Omental fat pad (tissue), 4 donors: ENCODE data around the gene HBQ1. TPM values are rescaled to one million over a fixed set of nuclear protein-coding genes. Genes with fewer than 3 reads are reported as not detected.
"Not testable (repeated sequence)": the region's sequence is repeated elsewhere in the genome, so short reads cannot be mapped to it uniquely, and the experiment has no call there.

Experiments used
- ATAC-seq: fragments of 150-250 bp; one replicate; pipeline ENCODE4 v1.9.1; 2016; ENCODE audit warnings: mild to moderate bottlenecking, moderate library complexity; ENCODE audit not compliant: low FRiP score
- DNase-seq: peaks from one replicate; pipeline ENCODE4 v3.0.0-alpha.2; 2019; ENCODE audit warnings: low spot score
- total RNA-seq, 4 donors: library from RNA; depleted of rRNA; stranded (reverse); fragments of >200 nt; gene quantifications; one replicate each; pipeline ENCODE4 v1.1.0, GENCODE V29; 2016
- TF ChIP-seq, protein P1 (sequence below), 3 donors: fragments of 450-650 bp; IDR thresholded peaks; one replicate each; pipeline ENCODE4 v1.5.1; 2016 to 2017; ENCODE audit warnings: antibody characterized with exemption in 3 of 3, mild to moderate bottlenecking in 3 of 3, moderate library complexity in 2 of 3

Gene HBQ1
- total RNA-seq, 4 donors from 2014 or later, result 3.0 TPM; not detected in 3

GRCh38 chr16:166375-167121, 13.7 kb upstream of the HBQ1 start:
- TF ChIP-seq, protein P1, sequence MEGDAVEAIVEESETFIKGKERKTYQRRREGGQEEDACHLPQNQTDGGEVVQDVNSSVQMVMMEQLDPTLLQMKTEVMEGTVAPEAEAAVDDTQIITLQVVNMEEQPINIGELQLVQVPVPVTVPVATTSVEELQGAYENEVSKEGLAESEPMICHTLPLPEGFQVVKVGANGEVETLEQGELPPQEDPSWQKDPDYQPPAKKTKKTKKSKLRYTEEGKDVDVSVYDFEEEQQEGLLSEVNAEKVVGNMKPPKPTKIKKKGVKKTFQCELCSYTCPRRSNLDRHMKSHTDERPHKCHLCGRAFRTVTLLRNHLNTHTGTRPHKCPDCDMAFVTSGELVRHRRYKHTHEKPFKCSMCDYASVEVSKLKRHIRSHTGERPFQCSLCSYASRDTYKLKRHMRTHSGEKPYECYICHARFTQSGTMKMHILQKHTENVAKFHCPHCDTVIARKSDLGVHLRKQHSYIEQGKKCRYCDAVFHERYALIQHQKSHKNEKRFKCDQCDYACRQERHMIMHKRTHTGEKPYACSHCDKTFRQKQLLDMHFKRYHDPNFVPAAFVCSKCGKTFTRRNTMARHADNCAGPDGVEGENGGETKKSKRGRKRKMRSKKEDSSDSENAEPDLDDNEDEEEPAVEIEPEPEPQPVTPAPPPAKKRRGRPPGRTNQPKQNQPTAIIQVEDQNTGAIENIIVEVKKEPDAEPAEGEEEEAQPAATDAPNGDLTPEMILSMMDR (IDR thresholded peaks at IDR 0.05), result no peak
- ATAC-seq (no peak), DNase-seq (no peak)

GRCh38 chr16:167122-167690, 13.1 kb upstream of the HBQ1 start:
- ATAC-seq, result no peak
- no peak for DNase-seq
- TF ChIP-seq, protein P1 (IDR thresholded peaks at IDR 0.05), result no peak

DNA sequence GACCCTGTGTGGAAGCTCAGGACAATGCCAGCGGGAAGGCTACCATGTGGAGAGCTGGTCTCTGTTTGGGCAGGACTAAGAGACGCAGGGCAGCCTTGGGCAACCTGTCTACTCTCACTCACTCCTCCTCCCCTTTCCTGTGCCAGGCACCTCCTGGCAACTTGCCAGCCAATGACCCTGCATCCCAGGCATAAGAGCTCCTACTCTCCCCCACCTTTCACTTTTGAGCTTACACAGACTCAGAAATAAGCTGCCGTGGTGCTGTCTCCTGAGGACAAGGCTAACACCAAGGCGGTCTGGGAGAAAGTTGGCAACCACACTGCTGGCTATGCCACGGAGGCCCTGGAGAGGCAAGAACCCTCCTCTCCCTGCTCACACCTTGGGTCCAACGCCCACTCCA, 11.8 kb upstream of the HBQ1 start:
- TF ChIP-seq, protein P1 (IDR thresholded peaks at IDR 0.05), result no peak
- DNase-seq (no peak), ATAC-seq (no peak)

DNA sequence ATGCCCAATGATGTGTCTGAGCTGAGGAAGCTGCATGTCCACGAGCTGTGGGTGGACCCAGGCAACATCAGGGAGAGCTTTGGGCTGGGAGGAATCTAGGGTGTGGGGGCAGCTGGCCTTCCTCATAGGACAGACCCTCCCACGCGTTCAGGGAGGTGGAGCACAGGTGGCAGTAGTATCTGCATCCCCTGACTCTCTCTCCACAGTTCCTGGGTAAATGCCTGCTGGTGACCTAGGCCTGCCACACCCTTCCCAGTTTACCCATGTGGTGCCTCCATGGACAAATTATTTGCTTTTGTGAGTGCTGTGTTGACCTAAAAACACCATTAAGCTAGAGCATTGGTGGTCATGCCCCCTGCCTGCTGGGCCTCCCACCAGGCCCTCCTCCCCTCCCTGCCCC, 11.2 kb upstream of the HBQ1 start:
- TF ChIP-seq, protein P1 (IDR thresholded peaks at IDR 0.05), result no peak
- no peak for ATAC-seq
- no peak for DNase-seq

DNA sequence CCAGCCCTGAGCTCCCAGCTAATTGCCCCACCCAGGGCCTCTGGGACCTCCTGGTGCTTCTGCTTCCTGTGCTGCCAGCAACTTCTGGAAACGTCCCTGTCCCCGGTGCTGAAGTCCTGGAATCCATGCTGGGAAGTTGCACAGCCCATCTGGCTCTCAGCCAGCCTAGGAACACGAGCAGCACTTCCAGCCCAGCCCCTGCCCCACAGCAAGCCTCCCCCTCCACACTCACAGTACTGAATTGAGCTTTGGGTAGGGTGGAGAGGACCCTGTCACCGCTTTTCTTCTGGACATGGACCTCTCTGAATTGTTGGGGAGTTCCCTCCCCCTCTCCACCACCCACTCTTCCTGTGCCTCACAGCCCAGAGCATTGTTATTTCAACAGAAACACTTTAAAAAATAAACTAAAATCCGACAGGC, 10.2 kb upstream of the HBQ1 start:
- not testable (repeated sequence) for ATAC-seq, DNase-seq

GRCh38 chr16:170788-171187, 9.5 kb upstream of the HBQ1 start:
- ATAC-seq (no peak), DNase-seq (no peak)
- TF ChIP-seq, protein P1 (IDR thresholded peaks at IDR 0.05), result no peak

- ATAC-seq, DNase-seq: not testable (repeated sequence)
These were observed 7.8 kb upstream of the HBQ1 start, which contains the start of gene HBA2 for GRCh38 chr16:172374-172941. Gene HBA2 (plus strand): TSS chr16:172876. CDS start chr16:172913, 37 bp downstream.

GRCh38 chr16:173211-173854, 6.9 kb upstream of the HBQ1 start:
- ATAC-seq, result not testable (repeated sequence)

GRCh38 chr16:173928-174769, 6.1 kb upstream of the HBQ1 start:
- ATAC-seq, DNase-seq: not testable (repeated sequence)

More at GRCh38 chr16:173211-173854, 6.9 kb upstream of the HBQ1 start:
- DNase-seq, result not testable (repeated sequence)
